ENCODE measurements around the gene P2RX6.
"Not testable (repeated sequence)": the region's sequence is repeated elsewhere in the genome, so short reads cannot be mapped to it uniquely, and the experiment has no call there.

- not testable (repeated sequence) for TF ChIP-seq POLR2A (IDR thresholded peaks at IDR 0.05; ENCODE audit: low read depth, low read length); RFX5 (IDR thresholded peaks at IDR 0.05; ENCODE audit: low read depth, low read length); USF2 (IDR thresholded peaks at IDR 0.05; ENCODE audit: low read depth, low read length); SMC3 (IDR thresholded peaks at IDR 0.05; ENCODE audit: low read depth, low read length); RAD21 (IDR thresholded peaks at IDR 0.05; ENCODE audit: low read length); BHLHE40 (IDR thresholded peaks at IDR 0.05; ENCODE audit: low read depth, low read length); NFE2L2 (IDR thresholded peaks at IDR 0.05; ENCODE audit: low read depth, low read length); MXI1 (IDR thresholded peaks at IDR 0.05; ENCODE audit: borderline replicate concordance, low read depth, low read length); RCOR1 (IDR thresholded peaks at IDR 0.05; ENCODE audit: insufficient replicate concordance, low read length); FOS (IDR thresholded peaks at IDR 0.05; ENCODE audit: low read depth, low read length); CEBPB (IDR thresholded peaks at IDR 0.05; ENCODE audit: low read depth, low read length); CHD1 (IDR thresholded peaks at IDR 0.05; ENCODE audit: low read depth, low read length)
- TF ChIP-seq, protein P1, sequence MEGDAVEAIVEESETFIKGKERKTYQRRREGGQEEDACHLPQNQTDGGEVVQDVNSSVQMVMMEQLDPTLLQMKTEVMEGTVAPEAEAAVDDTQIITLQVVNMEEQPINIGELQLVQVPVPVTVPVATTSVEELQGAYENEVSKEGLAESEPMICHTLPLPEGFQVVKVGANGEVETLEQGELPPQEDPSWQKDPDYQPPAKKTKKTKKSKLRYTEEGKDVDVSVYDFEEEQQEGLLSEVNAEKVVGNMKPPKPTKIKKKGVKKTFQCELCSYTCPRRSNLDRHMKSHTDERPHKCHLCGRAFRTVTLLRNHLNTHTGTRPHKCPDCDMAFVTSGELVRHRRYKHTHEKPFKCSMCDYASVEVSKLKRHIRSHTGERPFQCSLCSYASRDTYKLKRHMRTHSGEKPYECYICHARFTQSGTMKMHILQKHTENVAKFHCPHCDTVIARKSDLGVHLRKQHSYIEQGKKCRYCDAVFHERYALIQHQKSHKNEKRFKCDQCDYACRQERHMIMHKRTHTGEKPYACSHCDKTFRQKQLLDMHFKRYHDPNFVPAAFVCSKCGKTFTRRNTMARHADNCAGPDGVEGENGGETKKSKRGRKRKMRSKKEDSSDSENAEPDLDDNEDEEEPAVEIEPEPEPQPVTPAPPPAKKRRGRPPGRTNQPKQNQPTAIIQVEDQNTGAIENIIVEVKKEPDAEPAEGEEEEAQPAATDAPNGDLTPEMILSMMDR (conservative IDR thresholded peaks at IDR 0.05; ENCODE audit: low read depth, low read length), result not testable (repeated sequence)
These were observed 33.5 kb downstream of the P2RX6 start for GRCh38 chr22:21048448-21048847.
